HL-60/S4 (cell line): ENCODE results near the gene BHLHE23.

ENCODE experiments used
- in situ Hi-C: fragments of 300-500 bp; cut with MboI; formaldehyde crosslinking; loops from 2 replicates; pipeline ENCODE4 v1.14.3; 2022; ENCODE audit warnings: low sequenced_read_pairs

Gene BHLHE23

DNA sequence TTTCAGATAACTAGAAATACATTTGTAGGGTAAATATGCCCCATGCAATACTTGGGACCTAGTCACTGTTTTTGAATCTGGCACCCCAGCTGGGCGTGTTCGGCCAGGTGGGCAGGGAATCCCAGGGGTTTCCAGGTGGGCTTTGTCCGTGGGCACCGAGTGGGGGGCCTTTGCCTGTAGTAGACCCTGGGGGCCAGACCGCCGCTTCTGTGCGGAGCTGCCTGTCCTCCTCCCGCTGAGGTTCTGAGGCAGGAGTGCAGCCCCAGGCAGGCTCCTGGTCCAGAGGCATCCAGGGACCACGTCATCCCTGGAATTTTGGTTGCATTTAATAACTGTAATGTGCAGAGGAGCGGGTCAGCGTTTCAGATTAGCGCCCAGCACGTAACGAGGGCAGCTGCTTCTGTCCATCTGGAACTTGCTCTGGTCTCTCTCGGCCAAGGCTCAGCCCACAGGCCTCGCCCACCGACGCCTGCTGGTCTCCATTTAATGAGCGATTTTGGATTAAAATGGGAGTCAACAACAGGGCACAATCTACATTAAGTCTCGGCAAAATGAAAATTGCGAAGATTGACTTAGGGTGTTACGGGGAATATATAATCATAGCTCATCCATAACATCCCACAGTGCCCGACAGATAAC, 12.8 kb downstream of the BHLHE23 start:
- in situ Hi-C loops = no loop called here

DNA sequence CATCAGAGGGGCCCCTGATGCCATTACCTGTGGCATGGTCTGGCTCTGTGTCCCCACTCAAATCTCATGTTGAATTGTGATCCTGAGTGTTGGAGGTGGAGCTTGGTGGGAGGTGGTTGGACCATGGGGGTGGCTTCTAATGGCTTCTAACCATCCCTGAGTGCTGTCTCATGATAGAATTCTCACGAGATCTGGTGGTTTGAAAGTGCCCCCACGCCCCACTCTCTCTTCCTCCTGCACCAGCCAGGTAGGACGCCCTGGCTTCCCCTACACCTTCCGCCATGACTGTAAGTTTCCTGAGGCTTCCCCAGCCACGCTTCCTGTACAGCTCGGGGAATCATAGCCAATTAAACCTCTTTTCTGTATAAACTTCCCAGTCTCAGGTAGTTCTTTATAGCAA, 14.9 kb downstream of the BHLHE23 start:
- in situ Hi-C loops = no loop called here

DNA sequence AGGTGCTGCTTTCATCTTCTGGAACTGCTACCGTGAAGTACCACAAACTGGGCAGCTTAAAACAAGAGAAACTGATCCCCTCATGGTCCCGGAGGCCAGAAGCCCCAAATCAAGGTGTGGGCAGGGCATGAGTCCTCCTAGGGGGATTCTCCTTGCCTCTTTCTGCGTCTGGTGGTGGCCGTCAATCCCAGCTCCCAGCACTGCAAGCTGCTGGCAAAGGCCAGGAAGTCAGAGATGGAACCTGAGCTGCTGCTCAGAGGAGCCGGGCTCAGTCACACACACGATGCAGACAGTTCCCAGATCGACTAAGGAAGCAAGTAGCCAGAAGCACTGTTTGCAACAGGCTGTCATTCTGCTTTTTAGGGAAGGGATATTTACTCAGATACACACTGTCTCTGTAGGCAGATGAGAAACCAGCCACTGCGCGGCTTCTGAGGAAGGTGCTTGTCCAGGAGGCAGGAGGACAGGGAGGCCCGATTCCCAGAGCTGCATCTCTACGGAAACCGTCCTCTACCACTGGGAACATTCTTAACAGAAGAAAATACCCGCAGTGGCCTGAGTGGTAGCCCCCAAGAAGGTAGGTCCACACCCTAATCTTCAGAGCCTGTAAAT, 15.5 kb downstream of the BHLHE23 start:
- in situ Hi-C loops = no loop called here

DNA sequence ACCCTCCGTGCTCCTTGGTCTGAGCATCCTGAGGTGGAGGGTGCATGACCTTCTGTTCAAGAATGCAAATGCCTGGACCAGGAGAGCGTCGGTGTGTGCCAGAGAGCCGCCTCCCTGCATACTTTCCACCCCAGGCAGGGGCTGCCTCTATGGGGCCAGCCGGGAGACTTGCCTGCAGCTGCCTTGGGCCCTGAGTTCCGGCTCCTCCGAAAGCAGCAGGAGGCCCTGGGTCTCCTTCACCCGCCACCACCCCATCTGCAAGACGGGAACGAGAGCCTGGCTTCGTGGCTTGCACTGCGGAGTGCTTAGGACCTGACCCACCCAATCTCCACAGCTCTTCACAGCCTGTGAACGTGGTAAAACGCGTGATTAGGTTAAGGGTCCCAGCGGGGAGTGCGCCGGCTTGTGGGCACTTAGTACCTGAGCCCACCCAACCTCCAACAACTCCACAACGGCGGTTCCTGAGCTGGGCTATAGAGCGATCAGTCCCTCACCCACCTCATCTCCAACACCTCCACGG, 16.4 kb downstream of the BHLHE23 start:
- in situ Hi-C loops = no loop called here

DNA sequence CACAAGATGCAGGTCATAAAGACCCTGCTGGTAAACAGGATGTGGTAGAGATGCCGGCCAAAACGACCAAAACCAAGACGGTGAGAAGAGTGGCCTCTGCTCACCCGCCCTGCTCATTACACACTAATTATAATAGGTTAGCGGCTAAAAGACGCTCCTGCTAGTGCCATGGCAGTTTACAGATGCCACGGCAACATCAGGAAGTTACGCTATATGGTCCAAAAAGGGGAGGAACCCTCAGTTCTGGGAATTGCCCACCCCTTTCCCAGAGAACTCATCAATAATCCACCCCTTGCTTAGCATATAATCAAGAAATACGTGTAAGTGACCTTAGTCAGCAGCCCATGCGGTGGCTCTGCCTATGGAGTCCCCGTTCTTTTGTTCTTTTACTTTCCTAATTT, 17.6 kb downstream of the BHLHE23 start:
- in situ Hi-C loops = no loop called here

DNA sequence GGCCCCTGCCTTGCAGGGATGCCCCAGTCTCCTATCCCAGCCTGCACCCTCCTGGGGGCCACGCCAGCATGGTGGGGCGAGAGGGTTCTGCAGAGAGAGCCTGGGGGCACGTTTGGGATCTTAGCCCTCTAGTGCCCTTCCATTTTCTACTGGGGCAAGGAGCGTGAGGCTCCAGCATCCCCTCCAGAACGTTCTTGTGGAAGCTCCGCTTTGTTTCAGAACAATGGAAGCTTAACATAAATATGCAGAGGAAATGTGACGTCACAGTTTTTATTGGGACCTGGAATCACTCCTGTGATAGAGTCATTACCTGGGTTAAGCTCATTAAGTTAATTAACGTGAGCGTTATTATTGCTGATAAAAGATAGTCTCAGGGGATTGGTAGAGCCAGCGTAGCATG, 19.6 kb downstream of the BHLHE23 start:
- in situ Hi-C loops = no loop called here

DNA sequence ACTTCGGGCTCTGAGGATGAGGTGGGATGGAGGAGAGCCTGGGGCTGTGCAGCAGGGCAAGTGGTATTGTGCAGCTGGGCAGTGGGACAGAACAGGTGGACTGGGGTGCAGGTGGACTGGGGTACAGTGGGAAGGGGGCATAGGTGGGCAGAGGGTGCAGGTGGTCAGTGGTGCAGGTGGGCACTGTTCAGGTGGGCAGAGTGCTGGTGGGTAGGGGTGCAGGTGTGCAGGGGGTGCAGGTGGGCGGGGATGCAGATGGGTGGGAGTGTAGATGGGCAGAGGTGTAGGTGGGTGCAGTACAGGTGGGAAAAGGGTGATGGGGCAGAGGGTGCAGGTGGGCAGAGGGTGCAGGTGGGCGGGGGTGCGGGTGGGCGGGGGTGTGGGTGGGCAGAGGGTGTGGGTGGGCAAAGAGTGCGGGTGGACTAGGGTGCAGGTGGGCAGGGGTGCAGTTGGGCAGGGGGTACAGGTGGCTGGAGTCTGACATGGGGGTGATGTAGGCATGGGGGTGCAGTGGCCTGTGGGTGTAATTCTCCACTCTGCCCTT, 20.4 kb downstream of the BHLHE23 start:
- in situ Hi-C loops = no loop called here

DNA sequence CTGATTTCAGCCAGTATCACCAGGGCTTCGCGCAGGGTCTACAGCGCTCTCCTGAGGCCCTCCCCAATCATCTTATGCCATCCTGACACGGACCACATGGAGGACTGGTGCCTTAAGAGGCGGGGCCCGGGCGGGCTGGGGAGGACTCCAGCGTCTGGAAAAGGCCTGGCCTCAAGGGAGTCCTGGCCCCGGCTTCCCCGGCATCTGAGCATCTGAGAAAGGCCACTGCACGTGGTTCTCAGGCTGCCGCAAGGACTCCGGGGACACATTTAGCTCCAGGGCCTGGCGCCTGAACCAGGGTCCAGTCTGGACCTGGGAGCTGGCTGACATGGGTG, 21.4 kb downstream of the BHLHE23 start:
- in situ Hi-C loops = no loop called here

DNA sequence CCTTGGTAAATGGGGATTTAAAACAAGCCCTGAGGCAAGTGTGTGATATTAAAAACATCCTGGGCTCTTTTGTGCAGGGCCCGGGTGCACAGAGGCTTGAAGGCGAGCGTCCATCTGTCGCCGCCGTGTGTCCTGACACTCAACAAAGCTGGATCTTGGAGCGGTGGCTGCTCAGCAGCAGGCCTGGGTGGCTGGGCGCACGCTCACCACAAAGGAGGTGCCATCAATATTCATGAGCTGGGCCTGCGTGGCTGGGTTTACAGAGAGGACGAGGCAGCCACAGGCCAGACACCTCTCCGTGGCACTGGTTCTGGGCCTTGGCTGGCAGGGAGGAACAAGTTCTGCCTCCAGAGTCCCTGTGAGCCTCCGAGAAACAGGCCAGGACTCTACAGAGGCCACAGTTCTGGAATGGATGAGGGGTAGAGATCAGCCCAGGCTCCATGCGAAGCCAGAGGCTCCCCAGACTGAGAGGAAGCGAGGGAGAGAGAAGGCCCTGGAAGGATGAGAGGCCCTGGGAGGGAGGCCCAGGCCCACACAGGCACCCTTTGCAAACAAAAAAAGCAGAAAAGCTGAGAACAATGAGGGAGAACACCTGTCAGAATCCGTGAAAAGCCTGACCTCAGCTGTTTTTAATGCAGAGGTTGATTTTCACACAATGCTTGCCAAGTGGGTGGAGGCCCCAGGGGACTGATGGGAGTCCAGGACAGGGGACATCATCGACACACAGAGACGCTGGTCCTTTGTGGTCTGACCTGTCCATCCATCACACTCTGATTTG, 21.9 kb downstream of the BHLHE23 start:
- in situ Hi-C loops = no loop called here

DNA sequence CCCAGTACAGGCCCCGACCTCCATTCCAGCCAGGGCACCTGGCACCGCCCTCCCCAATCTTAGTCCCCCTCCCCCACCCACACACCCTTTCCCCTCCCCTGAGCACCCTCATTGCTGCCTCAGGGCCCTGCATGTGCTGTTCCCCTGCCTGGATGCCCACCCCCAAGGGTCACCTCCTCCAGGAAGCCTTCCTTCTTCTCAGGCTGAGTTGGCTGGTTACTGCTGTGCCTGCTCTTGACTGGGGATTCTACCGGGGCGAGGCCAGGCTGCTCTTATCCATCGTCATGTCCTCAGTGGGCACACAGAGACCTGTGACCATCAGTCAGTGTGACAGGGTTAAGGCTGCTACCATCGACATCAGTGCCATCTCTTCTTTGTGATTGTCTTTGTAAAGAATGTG, 23.6 kb downstream of the BHLHE23 start:
- in situ Hi-C loops = no loop called here

DNA sequence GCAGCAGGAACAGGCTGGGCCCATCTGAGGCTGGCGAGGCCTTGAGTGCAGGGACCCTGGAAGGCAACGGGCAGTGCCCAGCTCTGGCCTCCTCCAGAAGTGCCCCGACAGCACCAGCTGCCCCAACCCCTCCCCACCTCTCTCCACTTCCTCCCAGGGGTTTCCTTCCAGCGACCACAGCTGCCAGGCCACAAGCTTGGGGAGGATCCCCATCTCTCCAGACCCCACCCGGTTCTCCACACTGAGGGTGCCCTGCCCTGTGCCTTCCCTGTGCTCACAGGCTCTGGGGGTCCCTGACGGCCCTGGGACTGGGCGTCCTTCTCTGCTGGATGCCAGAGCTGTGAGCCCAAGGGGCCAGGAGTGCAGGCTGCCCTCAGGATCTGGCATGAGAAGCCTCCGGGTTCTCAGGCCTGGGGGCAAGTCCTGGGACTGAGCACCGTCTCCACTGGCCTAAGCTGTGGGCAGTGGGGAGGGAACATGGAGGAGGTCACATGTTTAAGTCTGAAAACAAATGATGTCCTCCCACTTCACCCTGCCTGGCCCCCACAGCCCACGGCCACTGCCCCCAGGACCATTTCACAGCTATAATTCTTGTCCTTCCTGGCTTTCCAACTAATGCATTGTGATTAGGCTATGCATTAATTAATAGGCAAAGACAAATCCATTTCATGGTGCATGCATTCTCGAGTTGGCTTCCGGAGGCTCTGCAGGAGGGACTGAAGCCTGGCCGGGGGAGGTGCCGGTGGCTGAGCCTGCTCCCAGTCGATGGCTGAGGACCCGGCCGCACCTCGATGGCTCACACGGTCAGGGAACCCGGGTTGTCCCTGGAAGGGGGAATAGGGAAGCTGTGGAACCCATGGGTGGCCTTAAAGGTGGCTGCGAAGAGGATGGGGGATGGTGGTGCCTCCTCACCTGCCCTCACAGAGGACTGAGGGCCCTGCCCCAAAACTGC, 24.4 kb downstream of the BHLHE23 start:
- in situ Hi-C loops = no loop called here

DNA sequence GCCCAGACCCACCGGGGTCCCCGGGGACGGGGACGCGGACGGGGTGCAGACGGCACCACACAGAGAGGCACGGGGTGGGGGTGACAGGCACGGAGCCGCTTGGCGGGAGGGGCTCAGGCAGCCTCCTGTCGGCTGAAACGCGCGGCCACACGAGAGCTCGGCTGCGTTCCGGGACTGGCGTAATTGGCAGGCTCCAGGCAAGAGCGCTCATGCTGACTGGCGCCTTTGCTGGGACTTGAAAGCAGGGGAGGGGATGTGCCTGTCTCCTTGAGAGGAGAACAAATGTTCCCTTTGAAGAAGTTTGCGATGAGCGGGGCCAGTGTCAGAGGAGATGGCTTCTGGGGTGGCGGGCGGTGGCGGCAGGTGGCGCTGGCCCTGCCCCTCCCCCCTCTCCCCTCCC, 25.8 kb downstream of the BHLHE23 start:
- in situ Hi-C loops = no loop called here

DNA sequence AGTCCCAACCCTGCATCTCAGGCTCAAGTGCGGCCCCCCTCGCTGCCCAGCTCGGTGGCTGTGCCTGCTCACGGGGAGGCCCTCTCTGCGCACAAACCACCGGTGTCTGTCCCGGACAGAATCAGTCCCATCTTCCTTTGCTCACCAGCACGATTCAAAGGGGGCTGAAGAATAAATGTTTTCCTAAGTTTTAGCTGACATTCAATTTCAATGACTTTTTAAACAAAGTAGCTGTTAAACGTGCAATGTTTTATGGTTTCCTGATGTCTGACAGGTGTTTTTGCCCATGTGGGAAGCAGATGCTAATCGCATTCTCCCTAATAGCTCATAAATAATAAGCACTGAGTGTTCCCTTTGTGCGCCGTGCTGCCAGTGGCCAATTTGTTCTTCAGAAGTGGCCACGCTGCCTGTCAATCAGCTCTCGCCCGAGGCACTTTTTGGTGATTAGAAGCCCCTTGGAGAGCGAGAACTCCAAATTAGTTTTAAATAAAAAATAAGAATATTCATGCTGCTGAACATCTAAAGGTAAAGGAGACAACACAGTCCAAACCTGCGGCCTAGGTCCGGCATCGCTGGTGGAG, 26.3 kb downstream of the BHLHE23 start:
- in situ Hi-C loops = no loop called here

DNA sequence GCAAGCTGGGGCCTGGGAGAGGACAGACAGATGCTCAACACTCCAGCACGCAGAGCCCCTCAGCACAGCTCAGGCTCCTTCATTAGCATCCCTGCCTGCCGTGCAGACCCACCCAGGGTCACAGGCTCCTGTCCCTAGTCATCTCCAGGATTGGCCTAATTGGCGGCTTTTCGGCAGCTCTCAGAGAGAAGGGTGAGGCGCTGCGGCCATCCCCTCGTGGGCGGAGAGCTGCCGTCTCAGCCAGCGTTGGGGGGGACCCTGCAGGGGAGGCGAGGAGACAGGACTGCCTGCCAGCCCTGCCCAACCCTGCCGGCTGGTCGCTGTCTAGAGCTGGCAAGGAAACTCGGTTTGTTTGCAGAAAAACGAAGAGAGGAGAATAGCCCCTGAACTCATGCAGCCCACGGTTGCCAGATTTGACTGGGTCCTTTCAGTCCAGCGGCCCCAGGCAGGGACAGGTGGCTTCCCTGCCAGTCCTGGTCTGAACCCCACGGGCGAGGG, 26.8 kb downstream of the BHLHE23 start:
- in situ Hi-C loops = no loop called here

DNA sequence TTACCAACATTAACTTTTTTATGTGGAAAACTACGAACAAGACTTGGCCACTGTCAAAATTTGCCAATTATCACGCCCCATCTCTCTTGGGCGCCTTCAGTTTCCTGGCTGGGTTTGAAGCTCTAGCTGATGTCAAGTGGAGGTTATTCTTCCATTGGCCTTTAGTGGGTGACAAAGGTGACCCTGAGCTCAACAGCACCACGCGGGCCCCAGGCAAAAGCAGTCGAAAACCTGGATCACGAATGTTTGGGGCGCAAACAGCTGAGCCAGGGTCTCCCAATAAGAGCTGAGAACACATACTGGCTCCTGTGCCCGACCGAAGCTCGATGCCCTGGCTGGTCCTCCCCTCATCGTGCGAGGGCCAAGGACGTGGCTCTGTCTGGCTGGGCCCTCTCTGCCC, 27.5 kb downstream of the BHLHE23 start:
- in situ Hi-C loops = no loop called here

DNA sequence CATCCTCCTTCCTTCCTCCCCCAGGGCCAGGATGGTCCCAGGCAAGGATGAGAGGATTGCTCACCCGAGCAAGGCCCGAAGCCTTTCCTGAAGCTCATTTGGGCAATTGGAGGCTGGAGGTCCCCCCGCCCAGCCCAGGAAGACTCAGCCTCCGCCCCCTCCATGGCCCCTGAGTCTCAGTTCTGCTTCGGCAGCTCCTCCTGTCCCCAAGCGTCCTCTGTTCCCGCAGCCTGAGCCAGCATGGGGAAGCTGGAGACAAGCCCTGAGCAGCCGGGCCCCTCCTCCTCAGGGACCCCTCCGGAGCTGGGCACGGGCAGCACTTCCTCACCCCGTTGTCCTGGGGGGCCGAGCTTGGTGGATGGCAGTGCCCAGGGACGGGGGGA, 28.2 kb downstream of the BHLHE23 start:
- in situ Hi-C loops = no loop called here

DNA sequence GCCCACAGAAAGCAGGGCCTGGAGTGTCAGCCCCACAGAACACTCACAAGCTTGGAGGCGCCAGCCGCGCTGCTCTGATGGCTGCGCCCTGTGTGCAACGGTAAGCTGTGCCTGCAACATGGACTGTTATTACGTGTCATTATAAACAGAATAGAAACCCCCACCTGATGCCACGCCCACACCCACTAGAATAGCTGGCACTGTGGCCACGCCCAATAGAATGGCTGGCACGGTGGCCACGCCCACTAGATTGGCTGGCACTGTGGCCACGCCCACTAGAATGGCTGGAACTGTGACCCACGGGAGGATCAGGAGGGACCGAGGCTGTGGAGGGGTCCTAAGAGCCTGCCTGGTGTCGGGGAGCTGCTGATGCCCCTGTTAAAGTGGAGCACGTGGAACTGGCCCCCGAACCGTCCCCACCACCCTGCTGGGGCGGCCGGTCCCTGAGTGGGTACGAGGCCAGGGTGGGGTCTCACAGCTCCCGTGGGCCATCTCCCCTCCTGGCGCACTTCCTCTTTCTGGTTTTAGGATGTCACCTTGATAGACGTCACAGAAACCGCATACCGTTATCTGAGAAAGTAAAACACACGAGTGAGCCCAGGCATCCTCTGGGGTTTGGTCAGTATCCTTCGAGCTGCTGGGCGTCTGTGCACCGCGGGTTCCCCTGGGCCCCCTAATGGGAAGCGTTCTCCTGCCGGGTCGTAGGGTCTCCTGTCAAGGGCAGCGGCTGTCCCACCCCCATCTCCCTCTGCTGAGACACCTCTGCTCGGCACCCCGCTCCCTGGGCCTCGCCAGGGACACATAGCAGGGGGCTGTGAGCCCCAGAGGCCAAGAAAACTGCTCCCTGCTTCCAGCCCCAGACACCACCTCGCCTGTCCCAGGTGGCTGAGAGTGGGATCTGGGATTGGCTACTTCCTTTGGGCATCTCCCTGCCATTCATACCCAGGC, 28.9 kb downstream of the BHLHE23 start:
- in situ Hi-C loops = no loop called here

DNA sequence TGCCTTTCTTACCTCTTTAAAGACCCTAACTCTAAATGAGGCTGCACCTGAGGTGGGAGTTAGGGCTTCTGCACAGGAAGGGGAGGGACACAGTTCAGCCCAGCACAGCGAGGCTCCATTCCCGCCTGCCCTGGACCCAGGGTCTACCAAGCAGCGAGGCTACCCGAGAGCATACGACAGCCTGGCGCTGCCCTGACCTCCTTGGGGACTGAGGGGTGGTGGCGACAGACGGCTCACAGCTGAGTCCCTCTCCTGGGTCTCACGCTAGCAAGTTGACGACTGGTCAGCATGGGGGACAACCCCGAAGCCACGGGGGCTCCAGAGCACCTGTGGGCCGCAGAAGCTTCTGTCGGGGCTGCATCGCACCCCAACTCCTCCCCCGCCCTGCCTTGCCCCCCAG, 29.9 kb downstream of the BHLHE23 start:
- in situ Hi-C loops = no loop called here

DNA sequence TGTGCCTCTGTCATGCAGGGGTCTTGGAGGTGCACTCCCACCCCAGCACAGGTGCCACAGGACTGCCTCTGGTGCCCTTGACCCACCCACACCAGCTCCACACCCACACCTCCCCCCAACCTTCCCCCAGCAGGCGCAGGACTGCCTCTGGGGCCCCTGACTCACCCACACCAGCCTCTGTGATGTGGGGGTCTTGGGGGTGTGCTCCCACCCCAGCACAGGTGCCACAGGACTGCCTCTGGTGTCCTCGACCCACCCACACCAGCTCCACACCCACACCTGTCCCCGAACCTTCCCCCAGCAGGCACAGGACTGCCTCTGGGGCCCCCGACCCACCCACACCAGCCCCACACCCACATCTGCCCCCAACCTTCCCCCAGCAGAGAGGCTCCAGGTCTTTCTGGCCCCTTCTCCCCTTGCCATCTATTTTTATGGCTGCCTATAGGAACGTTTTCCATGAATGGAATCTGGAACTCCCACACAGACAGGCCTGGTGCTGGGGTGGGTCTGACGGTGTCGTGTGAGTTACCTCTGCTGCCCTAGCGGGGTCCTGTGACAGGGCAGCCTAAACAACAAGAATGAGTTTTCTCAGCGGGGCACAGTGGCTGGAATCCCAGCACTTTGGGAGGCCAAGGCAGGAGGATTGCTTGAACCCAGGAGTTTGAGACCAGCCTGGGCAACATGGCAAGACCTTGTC, 30.8 kb downstream of the BHLHE23 start:
- in situ Hi-C loops = no loop called here
